HL-60/S4 treated with retinoic acid at 250 ng/mL for 4 days and 3 days (cell line): Measurements from ENCODE around the gene GMPPA.

ENCODE experiments used
- in situ Hi-C: fragments of 300-500 bp; cut with MboI; formaldehyde crosslinking; loops from 2 replicates; pipeline ENCODE4 v1.7.0; 2022; ENCODE audit warnings: low sequenced_read_pairs

GMPPA gene

DNA sequence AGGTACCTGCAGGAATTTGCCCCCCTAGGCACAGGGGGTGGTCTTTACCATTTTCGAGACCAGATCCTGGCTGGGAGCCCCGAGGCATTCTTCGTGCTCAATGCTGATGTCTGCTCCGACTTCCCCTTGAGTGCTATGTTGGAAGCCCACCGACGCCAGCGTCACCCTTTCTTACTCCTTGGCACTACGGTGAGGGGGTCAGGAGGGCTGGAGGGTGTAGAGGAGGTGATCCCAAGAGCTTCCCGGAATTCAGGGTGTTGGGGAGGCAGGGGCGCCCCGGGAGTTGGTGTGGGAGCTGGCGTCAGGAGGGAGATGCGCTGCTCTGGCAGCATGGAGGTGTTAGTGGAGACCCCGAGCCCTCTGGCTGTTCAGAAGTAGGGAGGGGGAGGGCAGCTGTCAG is 3.2 kb downstream of the GMPPA start:
- in situ Hi-C loops: no loop called here

DNA sequence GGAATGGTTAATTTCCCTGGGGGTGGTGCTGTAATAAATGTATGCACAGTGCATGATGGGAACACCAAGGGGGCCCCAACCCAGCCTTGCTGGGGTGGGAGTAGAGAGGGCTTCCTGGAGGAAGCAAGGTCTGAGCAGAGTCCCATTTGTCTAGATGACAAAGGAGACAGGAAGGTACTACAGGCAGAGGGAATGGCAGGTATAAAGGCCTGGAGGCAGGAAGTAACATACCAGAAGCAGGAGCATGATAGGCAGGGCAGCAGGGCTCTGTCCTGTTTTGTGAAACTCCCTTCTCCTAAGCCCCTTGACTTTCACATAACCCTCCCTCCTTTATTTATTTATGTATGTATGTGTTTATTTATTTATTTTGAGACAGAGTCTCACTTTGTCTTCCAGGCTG is 3.9 kb downstream of the GMPPA start:
- in situ Hi-C loops: no loop called here

DNA sequence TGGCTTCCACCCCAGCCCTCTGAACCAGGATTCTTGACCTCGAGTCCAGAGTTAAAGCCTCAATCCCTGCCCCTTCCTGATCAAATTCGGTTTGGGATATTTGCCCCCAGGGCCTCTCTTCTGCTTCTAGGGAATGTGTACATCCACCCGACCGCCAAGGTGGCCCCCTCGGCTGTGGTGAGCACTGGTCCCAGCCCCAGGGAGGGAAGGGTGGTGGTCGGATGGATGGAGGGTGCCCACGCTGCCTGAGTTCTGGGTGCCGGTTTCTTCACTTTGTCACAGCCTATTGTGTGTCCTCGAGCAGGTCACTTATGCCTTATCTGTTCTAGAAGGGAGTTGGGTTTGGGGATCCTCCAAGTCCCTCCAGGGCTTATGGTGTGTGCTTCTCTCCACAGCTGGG is 6.9 kb downstream of the GMPPA start:
- in situ Hi-C loops: no loop called here

DNA sequence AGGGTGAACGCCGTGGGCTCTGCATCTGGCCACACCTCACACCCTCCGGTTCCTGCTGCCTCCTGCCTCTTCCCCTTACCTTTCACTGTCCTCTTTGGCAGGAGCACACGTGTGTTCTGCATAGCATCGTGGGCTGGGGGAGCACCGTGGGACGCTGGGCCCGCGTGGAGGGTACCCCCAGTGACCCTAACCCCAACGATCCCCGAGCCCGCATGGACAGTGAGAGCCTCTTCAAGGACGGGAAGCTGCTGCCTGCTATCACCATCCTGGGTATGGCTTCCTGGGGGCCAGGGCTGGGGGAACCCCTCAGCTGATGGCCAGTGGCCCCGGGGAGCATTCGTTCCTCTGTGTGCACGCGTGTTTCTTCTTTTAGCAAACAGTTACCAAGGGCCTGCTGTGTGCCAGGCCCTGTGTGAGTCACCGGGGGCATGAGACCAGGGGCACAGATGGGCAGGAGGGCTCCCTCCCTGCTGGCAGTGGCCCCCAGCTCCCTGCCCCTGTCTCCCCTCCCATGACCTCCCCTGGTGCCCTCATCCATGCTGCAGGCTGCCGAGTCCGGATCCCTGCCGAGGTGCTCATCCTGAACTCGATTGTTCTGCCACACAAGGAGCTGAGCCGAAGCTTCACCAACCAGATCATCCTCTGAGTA is 7.6 kb downstream of the GMPPA start:
- in situ Hi-C loops: no loop called here

DNA sequence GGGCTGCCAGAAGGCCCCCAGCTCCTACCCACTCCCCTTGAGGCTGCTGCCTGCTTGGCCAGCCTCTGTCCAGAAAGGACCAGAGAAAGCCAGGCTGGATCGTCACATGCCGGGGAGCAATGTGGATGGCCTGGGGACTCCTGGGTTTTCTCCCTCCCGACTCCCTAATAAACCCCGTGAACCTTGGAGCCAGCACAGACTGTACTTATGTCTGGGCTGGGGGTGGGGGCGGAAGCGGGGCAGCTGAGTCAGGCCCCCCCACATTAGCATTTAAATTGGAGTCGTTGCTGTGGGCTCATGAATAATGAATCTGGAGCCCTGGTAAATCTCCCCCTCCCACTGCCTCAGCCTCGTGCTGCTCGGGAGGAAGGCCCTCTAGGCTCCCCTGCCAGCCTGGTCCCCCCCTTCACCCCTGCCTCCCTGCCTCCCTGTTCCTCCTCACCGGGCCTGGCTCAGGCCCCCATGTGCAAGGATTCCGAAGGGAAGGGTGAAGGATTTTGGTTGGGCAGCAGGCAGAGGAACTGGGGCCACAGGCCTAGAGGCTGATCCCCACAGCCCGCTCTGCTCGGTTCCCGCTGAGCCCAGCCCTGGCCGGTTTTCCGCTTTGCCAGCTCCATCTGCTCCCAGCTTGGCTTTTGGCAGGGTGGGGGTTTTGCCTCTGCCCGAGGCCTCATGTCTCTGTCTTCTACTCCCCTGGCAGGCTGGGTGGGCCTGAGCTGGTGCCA is 8.3 kb downstream of the GMPPA start:
- in situ Hi-C loops: no loop called here

DNA sequence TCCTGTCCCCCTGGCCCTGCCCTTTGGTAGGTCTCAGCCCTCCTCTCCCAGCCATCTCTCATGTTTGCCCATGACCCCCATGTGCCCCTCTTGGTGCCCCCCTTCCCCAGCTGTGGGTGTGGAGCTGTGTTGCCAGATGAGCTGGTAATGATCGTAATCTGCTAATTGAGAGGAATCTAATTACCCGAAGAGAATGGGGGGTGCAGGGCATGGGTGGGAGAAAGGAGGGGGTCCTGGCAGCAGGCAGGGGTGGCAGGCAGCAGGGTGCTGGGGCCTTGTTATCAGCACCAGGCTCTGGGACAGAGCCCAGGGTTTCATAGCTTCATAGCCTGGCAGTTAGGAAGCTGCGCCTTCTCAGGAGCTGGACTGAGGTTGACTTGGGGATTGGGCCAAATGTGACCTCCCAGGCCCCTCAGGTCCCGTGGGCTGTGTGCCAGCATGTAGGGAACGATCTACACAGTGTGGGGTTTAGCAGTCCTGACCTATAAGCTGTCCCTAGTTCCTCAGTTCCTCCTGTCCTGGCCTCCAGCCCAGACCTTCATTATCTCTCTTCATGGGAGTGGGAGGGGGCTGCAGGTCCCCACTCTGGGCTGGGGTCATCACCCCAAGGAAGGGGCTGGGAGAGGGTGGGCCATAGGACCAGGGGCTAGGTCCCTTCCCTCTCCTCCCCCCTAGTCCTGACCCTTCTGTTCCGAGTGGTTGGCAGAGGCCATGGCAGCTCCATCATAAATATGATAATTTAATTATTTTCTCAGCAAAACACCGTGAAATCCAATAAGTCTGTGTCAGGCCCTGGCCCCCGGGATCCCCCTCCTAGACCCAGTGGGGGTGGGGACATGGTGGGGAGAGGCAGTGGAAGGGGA is 9.1 kb downstream of the GMPPA start:
- in situ Hi-C loops: no loop called here

DNA sequence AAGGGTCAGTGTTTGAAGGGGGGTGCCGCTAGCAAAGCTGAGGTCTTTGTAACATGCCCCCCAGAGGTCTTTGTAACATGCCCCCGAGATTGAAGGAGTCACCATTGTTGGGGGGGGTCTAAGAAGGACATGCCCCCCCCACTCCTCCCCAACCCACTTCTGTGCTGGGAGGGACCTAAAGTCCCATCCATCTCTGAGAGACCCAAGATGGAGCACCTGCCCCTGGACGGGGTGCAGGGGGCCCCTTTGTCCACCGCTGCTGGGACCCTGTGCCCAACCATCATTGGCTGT is 9.7 kb downstream of the GMPPA start:
- in situ Hi-C loops: no loop called here

DNA sequence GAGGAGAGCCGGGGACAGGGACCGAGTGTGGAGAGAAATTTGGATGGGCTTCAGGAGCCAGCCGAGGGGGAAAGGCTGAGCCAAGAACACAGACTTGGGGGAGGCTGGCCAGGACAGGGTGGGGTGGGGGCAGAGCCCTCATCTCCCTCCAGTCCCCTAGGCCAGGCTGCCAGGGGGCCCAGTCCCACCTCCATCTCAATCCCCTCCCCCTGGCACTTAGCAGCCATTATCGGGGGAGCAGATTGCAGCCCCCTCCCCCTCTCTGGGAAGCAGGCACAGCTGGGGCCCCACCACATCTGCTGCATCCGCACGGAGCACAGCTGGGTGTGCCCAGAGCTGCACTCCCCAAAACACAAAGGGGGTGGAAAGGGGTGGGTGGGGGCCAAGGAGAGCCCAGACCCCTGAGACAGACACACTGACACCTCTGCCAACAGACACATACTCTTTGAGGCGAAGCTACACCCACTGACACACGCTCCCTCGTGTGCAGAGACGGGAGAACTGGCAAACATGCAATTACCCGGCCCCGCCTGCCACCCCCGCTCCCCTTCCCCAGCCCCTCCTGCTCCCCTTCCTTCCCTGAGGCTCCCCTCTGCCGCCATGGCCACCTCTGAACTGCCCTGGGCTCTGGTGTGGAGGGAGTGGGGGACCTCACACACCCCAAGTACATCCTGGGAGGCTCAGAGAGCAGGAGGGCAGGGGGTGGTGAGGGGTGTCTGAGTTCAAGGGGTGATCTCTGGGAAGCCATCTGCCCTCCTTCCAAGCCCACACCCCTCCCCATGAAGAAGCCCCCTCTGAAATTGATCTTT is 10.5 kb downstream of the GMPPA start:
- in situ Hi-C loops: no loop called here

DNA sequence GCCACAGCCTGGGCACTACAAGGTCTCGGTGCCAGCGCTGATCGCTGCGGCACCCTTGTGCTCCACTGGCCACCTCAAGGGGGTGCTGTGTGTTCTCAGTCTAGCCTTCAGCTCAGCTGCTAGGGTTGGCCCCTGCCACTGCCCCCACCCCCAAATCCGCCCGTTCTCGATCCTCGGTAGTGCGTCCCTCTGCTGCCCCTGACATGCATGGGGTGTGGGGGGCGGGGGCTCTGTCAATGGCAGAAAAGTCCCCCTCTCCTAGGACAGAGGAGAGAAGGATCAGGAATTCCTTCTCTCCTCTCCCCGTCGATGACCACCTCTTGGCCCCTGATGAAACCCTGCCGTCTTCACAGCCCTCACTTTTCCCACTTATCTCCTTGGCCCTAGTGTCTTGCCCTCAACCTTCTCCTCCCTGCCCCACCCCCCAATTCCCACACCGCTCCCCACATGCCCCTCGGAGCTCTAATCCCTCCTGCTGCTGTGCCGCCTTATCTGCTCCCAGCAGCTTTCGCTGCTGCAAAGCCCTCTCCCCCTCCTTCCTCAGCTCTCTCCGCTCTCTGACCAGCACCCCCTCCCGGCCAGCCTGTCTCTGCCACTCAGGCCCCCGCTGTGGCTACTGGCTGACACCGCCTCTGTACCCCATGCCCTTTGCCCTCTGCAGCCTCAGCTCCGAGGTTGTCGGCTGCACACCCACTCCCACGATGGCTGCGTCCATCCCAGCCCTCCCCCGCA is 11.3 kb downstream of the GMPPA start:
- in situ Hi-C loops: no loop called here

DNA sequence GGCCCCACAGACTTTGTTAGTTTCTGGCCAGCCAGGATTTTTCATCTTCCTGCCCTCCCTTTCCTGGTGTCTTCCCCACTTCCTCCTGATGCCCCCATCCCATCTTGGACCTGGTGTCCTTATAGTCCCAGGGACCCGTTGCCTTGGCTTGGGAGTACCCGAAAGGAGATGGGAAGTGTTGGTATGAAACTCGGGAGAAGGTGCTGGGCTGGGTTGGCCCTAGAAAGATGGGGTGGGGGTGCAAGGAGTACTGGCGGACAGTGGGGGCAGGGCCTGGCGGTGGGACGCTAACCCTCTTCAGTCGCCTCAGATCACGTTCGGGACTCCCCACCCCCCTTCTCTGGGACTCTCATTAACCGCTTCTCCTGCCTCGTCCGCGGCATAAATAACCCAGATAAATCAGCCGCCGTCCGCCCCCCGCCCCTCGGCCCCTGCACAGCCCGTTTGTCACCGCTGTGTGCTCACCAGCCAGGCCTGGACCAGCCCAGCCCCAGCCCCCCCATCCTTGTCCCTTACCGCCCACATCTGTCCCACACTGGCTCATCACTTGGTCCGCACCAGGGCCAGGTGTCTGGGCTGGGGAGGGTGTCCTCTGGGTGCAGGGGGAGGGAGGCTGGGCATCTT is 11.9 kb downstream of the GMPPA start:
- in situ Hi-C loops: no loop called here

DNA sequence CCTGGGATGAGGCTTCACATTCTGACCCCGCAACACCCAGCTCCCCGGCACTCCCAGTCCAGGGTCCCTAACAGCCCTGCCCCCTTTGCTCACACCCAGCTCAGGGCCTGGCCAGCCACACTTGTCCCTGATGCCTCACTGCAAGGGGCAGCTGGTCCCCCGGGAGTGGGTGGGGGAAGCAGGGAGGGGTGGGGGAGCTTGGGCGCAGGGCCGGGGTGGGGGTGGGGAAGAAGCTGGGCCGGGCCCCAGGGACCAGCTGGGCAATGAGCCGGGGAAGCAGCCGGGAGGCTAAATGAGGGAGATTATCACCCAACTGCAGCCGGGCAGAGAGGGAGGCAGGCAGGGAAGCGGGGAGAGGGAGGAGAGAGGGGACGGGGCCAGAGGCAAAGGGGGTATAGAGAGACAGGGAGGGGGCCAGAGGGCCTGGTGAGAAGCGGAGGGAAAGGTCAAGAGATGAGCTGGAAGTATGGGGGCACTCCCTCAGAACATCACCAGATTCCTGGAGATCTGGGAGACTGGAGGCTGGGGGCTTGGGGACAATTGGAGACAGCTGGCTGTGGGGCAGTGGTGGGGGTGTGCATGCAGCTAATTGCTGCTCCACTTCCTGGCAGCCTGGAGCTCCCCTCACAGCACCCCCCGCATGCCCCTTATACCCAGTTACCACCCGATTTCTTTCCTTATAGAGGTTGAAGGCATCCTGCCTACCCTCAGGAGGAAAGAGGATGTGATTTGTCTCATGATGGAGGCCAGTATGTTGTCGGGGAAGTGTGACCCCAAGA is 13.0 kb downstream of the GMPPA start:
- in situ Hi-C loops: no loop called here

DNA sequence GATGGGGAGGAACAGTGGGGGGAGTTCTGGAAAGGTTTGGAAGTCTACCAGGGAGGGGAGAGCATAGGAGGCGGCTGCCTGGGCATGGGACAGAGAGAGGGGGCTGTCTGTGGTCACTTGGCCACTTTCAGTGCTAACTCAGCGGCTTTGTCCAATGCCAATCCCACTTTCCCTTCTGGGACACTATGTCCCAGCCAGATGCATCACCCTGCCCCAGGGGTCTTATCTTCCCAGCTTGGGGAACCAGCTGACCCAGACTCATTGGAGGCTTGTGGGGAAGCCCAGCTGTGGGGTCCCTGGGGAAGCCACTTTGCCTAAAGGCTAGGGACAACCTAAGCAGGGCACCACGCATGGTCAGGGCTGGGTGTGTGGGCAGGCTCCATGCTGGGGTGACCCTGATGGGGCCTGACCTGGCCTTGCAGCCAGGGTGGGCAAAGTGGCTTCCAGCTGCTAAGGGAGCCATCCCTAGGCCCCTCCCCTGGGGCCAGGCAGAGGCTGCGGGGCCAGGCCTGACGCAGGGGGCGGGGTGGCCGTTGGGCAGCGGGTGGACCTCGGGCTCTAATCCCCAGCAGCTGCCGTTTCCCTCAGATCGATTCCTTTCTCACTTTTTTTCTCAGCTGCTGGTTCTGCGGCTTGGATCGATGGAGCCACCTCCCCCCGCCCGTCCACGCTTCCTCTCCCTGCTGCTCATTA is 14.0 kb downstream of the GMPPA start:
- in situ Hi-C loops: no loop called here

DNA sequence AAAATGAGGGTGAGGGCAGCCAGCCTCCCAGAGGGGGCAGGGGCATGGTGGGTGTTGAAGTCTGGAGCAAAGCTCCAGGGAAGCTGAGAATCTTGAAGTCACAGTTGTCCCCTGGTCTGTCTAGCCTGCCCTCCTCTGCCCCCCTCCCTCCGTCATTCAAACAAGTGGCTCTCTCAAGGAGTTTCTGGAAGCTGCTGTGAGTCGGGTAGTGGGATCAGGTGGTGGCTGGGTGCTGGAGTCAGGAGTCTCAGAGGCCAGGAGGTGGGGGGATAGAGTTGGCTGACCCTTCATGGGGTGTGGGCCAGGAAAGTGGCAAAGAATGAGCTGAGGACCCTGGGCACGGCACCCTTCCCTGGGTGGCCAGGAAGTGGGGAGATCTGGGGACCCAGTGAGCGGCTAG is 15.1 kb downstream of the GMPPA start:
- in situ Hi-C loops: no loop called here

DNA sequence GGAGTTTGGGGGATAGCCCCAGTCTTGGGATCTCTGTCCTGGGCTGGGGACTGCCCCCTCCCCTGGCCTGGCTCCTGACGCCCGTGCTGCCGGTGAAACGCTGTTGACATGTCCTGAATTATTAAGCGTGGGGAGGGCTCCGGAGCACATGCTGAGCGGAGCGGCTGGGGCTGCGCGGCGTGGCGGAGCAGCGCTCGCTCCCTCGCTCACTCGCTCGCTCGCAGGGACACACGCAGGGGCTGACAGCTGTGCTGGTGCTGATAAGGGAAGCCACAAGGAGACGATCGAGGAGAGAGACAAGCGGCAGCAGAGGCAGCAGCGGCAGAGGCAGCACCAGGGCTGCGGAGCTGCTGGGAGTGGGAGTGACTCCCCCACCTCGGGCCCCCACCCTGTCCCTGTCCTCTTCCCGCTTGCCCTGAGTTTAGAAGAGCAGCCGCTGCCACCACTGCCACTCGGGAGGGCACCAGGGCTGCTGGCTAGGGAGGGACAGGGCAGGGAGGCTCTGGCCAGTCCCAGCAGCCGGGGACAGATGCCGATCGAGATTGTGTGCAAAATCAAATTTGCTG is 15.6 kb downstream of the GMPPA start, which contains the start of gene ASIC4:
Gene ASIC4 (plus strand): TSS at position 287 of the 566 bp plus-strand sequence. CDS start 243 bp downstream, at position 530.
- in situ Hi-C loops: no loop called here

DNA sequence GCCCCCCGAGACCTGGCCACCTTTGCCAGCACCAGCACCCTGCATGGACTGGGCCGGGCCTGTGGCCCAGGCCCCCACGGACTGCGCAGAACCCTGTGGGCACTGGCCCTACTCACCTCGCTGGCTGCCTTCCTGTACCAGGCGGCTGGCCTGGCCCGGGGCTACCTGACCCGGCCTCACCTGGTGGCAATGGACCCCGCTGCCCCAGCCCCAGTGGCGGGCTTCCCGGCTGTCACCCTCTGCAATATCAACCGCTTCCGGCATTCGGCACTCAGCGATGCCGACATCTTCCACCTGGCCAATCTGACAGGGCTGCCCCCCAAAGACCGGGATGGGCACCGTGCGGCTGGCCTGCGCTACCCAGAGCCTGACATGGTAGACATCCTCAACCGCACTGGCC is 16.1 kb downstream of the GMPPA start:
- in situ Hi-C loops: no loop called here

DNA sequence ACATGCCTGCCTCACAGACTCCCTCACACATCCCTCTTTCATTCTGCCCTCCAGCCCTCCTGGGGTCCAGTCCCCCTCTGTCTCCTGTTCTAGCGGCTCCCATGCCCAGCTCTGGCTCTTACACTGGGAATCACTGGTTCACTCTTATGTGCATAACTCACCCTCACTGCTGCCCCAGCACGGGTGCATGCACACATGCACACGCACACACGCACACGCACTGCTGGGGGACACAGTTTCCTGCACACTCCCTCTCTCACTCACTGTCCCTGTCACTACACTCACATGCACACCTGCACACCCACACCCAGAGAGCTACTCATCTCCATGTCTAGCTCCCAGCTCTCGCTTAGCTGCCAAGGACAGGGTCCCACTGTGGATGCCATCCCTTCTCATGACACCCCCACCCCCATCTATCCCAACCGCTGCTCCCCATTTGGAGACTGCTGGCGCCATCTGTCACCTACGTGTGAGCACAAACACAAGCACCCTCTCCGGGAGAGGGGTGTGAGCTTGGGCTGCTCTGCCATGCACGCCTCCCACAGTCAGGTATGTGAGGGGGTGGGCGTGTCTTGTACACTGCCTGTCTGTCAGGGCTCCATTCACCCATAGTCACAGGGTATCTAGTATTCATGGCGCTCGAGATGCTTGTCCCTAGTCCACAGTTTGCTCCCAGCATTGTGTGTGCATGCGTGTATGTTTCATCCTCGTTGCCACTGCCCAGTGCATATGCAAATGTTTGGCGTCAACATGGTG is 17.4 kb downstream of the GMPPA start:
- in situ Hi-C loops: no loop called here

DNA sequence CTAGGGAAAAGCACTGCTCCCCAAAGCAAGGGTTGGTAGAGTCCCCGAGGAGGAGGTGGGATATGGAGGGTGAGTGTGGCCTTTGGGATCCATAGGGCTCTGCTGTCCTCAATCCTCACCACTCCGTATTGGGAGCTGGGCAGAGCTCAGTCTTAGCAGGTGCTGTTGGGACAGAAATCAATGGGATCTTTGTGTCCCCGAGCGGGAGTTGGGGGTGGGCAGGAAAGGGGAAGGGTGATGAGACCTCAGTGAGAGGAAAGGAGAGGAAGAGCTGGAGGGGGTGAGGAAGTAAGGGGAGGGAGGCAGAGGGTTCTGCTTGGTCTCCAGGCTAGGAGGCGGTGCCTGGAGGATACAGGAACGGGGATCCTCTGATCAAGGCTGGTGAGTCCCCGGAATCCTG is 18.2 kb downstream of the GMPPA start:
- in situ Hi-C loops: no loop called here
